ENCODE data around the gene EXOSC10. TPM values are rescaled to one million over a fixed set of nuclear protein-coding genes. Genes with fewer than 3 reads are reported as not detected.

EXOSC10 gene
- polyA plus RNA-seq, 2 of the 4 experiments (the other 2 are of a cell fraction): 45.4 to 76.9 TPM

DNA sequence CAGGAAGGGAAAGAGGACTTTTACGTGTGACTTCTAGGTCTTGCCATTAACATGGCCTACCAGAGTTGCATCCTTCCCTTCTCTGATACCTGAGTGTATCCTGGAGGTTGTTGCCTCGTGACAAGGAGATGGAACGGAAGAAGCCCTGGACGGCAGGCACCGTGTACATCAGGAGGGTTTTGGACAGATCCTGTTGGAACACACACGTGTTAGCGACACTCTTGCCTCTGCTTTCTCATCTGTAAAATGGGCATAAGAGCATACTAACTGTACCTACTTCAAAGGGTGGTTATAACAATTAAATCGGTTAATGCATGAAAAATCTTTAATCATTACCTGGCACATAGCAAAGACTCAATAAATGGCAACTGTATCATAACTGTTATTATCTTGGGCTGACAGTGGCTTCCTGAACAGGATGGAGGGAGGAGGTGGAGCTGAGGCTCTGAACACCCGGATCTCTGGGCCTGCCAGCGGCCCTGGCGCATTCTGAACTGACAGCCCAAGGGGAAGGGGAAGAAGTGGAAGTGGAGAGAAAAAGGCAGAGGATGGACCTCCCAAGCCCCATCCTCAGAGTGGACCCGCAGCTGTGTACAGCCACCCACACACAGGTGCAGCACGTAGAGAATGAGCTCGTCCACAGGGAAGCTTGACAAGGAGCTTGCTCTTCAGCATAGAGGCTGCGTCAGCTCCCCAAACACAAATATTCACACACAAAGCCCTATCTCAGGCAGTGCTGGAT lies 30.2 kb upstream of the EXOSC10 start:
- Histone ChIP-seq H3K4me1 (peaks cover 3% of the 10 kb centered on the region; the same call in 1 of the 3 replicates), H3K4me3 (no peak overlapping the region), H3K4me2 (no peak overlapping the region), H3K9me3 (no peaks in the 10 kb centered on the region), H3K27ac (no peak overlapping the region)
- WGBS (ENCODE audit: missing lambda C conversion rate): 94% methylated on average over 15 of the region's 15 CpGs
- ChIA-PET POLR2A (no interaction called here), CTCF (interaction anchor here (0.7 to 1.9 kb wide), 3 partner anchors 8 to 92 kb away, joined by 3 to 5 read pairs (median 3); no protein-coding TSS in a partner anchor)
- TF ChIP-seq, protein P1, sequence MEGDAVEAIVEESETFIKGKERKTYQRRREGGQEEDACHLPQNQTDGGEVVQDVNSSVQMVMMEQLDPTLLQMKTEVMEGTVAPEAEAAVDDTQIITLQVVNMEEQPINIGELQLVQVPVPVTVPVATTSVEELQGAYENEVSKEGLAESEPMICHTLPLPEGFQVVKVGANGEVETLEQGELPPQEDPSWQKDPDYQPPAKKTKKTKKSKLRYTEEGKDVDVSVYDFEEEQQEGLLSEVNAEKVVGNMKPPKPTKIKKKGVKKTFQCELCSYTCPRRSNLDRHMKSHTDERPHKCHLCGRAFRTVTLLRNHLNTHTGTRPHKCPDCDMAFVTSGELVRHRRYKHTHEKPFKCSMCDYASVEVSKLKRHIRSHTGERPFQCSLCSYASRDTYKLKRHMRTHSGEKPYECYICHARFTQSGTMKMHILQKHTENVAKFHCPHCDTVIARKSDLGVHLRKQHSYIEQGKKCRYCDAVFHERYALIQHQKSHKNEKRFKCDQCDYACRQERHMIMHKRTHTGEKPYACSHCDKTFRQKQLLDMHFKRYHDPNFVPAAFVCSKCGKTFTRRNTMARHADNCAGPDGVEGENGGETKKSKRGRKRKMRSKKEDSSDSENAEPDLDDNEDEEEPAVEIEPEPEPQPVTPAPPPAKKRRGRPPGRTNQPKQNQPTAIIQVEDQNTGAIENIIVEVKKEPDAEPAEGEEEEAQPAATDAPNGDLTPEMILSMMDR (IDR thresholded peaks at IDR 0.05): no peak
- TF ChIP-seq TP53 (CRISPR knock-in tag; IDR thresholded peaks at IDR 0.05) (no peak), CEBPB (IDR thresholded peaks at IDR 0.05) (no peak), CBX2 (IDR thresholded peaks at IDR 0.05; ENCODE audit: borderline replicate concordance, low read depth) (no peak), POLR2A (IDR thresholded peaks at IDR 0.05; ENCODE audit: low read length) (no peak), FOSB (CRISPR knock-in tag; IDR thresholded peaks at IDR 0.05) (no peak), HOXB13 (CRISPR knock-in tag; IDR thresholded peaks at IDR 0.05; ENCODE audit: low read depth) (no peak), KDM1A (IDR thresholded peaks at IDR 0.05; ENCODE audit: low read depth) (no peak), HDAC2 (IDR thresholded peaks at IDR 0.05) (no peak), ZC3H11A (IDR thresholded peaks at IDR 0.05) (no peak), EHF (CRISPR knock-in tag; IDR thresholded peaks at IDR 0.05) (no peak), CHD2 (IDR thresholded peaks at IDR 0.05; ENCODE audit: low read length, partially characterized antibody) (no peak), RFX5 (IDR thresholded peaks at IDR 0.05) (no peak), FOSL2 (IDR thresholded peaks at IDR 0.05) (no peak), FOSL2 (CRISPR knock-in tag; IDR thresholded peaks at IDR 0.05) (no peak), PHF8 (IDR thresholded peaks at IDR 0.05; ENCODE audit: borderline replicate concordance, low read depth) (no peak), SMC3 (IDR thresholded peaks at IDR 0.05) (no peak), NR3C1 (IDR thresholded peaks at IDR 0.05) (no peak)
- TF ChIP-seq, protein P2, sequence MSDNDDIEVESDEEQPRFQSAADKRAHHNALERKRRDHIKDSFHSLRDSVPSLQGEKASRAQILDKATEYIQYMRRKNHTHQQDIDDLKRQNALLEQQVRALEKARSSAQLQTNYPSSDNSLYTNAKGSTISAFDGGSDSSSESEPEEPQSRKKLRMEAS (IDR thresholded peaks at IDR 0.05): no peak
- TF ChIP-seq, protein P3, sequence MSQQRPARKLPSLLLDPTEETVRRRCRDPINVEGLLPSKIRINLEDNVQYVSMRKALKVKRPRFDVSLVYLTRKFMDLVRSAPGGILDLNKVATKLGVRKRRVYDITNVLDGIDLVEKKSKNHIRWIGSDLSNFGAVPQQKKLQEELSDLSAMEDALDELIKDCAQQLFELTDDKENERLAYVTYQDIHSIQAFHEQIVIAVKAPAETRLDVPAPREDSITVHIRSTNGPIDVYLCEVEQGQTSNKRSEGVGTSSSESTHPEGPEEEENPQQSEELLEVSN (IDR thresholded peaks at IDR 0.05; ENCODE audit: borderline replicate concordance, low read depth): no peak
- TF ChIP-seq, protein P4, sequence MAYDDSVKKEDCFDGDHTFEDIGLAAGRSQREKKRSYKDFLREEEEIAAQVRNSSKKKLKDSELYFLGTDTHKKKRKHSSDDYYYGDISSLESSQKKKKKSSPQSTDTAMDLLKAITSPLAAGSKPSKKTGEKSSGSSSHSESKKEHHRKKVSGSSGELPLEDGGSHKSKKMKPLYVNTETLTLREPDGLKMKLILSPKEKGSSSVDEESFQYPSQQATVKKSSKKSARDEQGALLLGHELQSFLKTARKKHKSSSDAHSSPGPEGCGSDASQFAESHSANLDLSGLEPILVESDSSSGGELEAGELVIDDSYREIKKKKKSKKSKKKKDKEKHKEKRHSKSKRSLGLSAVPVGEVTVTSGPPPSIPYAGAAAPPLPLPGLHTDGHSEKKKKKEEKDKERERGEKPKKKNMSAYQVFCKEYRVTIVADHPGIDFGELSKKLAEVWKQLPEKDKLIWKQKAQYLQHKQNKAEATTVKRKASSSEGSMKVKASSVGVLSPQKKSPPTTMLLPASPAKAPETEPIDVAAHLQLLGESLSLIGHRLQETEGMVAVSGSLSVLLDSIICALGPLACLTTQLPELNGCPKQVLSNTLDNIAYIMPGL (CRISPR knock-in tag; IDR thresholded peaks at IDR 0.05; ENCODE audit: borderline replicate concordance): no peak
- no peak for ATAC-seq
- DNase-seq (ENCODE audit: low read depth in 1 of 2, low spot score in 1 of 2): no peak
- no peak for FAIRE-seq

DNA sequence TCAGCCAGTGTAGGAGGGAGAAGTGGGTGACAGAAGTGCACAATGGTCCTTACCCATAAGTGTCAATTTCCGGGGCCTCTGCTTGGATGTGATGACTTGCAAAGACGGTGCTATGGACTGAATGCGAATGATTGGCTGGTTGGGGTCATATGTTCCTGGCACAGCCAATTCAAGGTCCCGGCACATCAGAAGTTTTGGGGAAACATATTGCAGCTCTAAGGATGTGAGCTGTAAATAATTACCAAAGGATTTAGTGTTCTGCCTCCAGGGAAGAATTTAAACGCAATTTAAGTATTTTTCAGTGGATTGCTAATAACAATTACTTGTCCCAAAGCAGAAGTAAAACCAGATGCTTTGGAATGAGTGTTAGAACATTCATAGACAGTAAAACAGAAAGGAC lies 26.9 kb upstream of the EXOSC10 start:
- H3K4me2 ChIP-seq: no peak overlapping the region
- no peak for FAIRE-seq
- no peak overlapping the region for H3K4me3 ChIP-seq
- no peaks in the 10 kb centered on the region for H3K4me1 ChIP-seq
- TF ChIP-seq PHF8 (IDR thresholded peaks at IDR 0.05; ENCODE audit: borderline replicate concordance, low read depth): no peak
- TF ChIP-seq, protein P5, sequence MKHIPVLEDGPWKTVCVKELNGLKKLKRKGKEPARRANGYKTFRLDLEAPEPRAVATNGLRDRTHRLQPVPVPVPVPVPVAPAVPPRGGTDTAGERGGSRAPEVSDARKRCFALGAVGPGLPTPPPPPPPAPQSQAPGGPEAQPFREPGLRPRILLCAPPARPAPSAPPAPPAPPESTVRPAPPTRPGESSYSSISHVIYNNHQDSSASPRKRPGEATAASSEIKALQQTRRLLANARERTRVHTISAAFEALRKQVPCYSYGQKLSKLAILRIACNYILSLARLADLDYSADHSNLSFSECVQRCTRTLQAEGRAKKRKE (CRISPR knock-in tag; IDR thresholded peaks at IDR 0.05; ENCODE audit: low read depth): no peak
- no peak for TF ChIP-seq RFX5 (IDR thresholded peaks at IDR 0.05)
- TF ChIP-seq TP53 (CRISPR knock-in tag; IDR thresholded peaks at IDR 0.05): no peak
- no peak for TF ChIP-seq ESRRA (IDR thresholded peaks at IDR 0.05; ENCODE audit: borderline replicate concordance, low read length)
- DNase-seq (ENCODE audit: low read depth in 1 of 2, low spot score in 1 of 2): no peak
- ATAC-seq: no peak
- CTCF ChIA-PET: interaction anchor here (0.6 to 0.7 kb wide), 2 partner anchors 50 to 95 kb away, joined by 3 read pairs; no protein-coding TSS in a partner anchor
- no peaks in the 10 kb centered on the region for H3K9me3 ChIP-seq
- POLR2A ChIA-PET: no interaction called here
- WGBS (ENCODE audit: missing lambda C conversion rate): 85% methylated on average over 5 of the region's 5 CpGs
- H3K27ac ChIP-seq: no peak overlapping the region

Data from A549 (cell line).